CD4-positive, alpha-beta T cell treated with Interferon gamma for 1 hour (primary cell): ENCODE measurements around the gene RING1.
A peak's percentile ranks its signal among the peaks of the same experiment; 100 is the strongest.
"Not testable (repeated sequence)": the region's sequence is repeated elsewhere in the genome, so short reads cannot be mapped to it uniquely, and the experiment has no call there.

ENCODE experiments used
- DNase-seq: peaks from one replicate; pipeline ENCODE4 v3.0.0-alpha.2; 2020

RING1 gene

DNA sequence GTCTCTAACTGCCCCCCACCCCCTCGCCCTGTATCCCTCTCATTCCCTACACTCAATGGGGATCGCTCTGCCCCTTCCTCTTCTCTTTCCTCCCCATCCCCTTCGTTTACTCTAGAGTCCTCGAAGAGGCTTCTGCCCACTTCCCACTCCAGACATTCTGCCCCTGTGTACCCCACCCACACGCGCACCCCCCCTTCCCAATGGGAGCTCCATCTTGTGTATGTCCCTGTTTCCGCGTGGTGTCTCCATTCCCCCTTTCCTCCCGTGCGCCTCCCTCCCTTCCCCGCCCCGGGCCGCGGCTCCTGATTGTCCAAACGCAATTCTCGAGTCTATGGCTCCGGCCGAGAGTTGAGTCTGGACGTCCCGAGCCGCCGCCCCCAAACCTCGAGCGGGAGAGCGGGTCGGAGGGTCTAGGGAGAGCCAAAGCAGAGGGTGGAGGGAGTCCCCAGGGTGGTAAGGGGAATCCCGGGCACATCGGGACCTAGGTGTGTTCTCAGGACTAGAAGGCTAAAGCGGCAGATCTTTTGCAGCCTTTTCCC is 679 bp upstream of the RING1 start:
- DNase-seq: no peak

DNA sequence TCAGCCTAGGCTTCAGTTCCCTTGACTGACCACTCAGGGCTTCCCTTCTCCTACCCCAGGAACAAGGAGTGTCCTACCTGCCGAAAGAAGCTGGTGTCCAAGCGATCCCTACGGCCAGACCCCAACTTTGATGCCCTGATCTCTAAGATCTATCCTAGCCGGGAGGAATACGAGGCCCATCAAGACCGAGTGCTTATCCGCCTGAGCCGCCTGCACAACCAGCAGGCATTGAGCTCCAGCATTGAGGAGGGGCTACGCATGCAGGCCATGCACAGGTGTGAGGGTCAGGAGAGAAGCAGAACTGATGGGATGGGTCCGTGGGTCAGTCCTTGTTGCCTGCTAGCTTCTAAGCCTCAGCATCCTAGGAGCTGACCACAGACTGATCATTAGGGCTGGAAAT is 1.6 kb downstream of the RING1 start:
- DNase-seq: no peak

DNA sequence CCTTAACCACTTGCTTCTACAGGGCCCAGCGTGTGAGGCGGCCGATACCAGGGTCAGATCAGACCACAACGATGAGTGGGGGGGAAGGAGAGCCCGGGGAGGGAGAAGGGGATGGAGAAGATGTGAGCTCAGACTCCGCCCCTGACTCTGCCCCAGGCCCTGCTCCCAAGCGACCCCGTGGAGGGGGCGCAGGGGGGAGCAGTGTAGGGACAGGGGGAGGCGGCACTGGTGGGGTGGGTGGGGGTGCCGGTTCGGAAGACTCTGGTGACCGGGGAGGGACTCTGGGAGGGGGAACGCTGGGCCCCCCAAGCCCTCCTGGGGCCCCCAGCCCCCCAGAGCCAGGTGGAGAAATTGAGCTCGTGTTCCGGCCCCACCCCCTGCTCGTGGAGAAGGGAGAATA is 2.8 kb downstream of the RING1 start:
- no peak for DNase-seq

DNA sequence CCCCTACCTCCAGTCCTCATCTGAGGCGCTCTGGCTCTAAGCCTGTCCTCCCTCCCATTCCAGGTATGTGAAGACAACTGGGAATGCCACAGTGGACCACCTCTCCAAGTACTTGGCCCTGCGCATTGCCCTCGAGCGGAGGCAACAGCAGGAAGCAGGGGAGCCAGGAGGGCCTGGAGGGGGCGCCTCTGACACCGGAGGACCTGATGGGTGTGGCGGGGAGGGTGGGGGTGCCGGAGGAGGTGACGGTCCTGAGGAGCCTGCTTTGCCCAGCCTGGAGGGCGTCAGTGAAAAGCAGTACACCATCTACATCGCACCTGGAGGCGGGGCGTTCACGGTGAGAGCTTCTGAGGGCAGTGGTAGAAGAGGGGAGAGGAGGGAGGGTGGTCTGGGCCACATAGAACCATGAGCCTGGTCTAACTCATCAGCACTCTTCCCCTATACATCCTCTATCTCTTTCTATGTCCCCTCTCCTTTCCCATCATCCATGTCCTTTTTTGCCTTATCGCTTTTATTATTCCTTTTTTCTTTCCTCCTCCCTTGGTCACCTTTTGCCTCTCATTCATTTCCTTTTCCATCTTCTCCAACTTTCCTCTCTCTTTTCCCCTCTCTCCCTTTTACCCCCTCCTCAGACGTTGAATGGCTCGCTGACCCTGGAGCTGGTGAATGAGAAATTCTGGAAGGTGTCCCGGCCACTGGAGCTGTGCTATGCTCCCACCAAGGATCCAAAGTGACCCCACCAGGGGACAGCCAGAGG is 3.5 kb downstream of the RING1 start:
- no peak for DNase-seq

DNA sequence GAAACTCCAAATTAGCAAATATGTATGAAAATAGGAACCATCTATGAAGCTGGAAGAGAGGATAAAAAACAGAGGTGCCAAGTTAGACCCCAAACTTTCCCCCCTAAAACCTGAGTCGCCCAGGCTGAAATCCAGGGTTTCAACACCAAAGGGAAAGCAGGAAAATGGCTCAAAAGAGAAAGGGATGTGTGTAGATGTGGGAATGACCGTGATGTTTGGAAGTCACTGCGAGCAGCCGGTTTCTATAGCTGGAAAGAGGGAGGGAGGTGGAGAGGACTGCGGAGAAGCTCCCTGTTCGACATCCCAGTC is 4.5 kb downstream of the RING1 start:
- DNase-seq: no peak

DNA sequence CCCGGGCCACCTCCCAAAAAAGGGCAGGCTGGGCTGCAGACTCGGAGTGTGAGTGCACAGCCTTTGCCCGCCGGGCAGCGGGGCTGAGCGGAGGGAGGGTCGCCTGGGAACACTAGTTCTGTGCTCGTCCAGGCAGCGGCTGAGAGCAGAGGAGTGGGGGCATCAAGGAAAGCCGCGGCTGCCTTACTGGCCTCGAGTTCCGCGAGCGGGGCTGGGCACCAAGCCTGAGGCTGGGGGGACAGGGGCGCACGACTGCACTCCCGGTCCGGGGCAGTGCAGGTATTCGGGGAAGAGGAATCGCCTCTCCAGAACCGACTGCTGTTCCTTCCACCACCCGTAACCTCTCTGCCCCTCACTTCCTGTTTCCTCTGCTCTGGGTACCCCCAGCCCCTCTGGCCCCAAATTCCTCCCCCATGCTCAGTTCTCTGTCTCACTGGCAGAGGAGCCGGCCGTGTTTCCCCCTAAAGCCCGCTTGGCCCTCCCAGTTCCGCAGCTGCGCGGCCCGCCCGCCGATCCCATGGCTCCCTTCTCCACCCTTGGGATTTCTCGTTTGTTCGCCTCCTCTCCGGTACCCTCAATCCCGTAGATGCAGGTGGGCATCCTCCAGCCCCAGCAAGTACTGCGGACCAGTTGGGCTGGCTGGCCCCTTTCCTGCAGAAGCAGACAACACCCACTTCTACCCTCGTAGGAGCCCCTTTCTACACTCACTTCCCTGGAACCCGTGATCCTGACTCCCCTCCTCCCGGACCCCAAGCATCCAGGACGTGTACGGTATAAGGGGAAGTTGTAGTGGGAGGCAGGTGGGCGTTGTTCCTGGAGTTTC is 5.1 kb downstream of the RING1 start:
- no peak for DNase-seq

DNA sequence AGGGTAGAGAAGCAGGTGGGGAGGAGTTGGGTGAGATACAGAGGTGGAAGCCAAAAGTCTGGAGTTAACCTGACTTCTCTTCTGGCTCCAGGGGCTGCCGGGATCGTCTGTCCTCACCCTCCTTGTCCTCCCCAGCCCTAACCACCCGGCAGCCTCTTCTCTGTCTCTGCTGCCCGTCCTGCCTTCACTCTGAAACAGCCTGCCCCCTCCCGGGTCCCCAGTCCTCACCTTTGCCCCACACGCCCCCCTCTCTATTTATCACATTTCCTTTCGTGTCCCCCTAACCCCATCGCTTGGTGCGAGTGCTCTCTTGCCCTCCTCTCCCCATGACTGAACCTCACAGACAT is 5.7 kb downstream of the RING1 start:
- no peak for DNase-seq

DNA sequence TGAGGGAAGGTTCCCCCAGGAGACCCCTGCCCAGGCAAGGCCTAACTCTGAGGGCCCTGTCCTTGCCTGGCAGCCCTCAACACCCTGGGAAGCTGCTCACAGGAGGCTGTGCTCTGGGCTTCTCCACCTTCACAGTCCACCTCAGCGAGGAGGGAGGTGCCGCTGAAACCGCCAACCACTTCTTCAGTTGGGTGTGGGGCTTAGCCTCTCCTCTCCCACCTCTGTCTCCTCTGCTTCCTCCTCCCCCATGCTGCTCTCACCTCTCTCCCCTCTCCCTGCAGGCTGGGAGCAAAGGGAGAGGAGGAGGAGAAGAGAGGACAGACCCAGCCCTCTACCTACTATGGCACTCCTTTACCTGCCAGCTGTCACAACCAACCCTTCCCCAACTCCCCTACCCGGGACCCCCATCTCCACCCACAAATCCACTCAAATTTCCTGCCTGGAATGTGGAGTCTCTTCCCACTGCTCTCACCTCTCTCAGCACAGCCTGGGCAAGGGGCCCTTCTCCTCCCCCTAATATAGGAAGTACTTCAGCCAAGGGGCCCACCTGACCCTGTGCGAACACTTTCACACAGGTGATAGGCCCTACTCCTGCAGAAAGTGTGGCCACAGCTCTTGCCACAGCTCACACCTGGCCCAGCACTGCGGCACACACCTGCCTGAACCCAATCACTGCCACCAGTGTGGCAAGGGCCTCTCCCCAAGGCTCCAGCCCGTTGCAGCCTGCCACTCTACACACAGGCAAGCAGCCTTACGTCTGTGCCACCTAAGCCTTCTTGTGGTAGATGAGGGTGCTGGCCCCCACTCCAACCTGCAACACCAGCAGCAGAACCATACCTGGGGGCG is 7.2 kb downstream of the RING1 start:
- DNase-seq: no peak

DNA sequence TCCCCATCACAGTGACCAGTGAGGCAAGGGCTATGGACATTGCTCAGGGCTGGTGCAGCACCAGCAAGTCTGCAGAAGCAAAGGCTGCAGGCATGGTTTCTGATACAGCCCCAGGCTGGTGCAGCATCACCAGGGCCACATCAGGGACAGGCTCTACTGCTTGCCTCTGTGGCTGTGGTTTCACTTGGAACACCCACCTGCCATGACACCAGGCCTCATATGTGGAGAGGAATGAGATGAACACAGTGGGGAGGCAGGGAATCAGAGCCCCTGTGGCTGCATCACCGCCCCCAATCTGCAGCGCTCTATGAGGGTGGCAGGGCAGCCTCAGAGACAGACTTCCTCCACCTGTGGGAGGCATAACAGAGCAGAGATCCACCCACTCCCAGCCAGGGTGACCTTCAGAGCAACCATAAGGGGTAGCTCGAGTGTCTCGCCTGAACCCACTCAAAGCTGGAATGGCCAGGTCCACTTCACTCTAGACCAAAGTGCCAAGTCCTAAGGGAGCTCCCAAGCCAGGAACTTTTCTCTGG is 7.9 kb downstream of the RING1 start:
- DNase-seq: no peak

DNA sequence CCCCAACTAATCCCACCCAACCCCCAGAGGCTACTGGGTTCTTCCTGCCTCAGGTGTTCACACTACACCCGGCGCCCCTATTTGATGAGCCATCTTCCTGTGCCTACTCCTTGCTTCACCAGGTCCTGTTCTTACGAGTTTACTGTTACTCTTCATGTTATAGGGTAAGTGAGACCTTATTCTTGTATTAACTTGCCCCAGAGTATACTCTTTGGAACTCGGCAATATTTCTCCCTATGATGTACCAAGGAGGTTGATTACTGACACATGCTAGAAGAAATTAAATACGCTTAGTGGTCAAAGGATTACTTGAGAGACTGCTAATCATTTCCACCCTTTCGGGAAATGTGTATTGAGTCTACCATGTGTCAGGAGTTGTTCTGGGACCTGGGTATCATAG is 8.9 kb downstream of the RING1 start:
- no peak for DNase-seq

DNA sequence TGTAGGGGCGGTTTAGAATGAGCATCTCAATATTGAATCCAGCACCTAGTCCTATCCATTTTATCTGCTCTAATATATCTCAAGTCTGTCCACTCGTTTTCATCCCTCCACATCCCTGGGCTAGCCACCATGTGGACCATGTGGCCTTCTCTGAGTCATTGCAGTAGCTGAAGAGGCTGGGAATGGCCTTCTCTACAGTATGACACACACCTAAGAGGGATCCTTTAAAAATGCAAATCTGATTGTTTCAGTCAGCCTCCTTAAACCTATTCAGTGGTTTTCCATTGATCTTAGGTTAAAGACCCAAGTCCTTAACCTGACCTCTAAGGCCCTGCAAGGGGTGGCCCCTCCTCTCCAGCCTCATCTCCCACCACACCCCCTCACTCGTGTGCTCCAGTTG is 9.4 kb downstream of the RING1 start:
- no peak for DNase-seq

DNA sequence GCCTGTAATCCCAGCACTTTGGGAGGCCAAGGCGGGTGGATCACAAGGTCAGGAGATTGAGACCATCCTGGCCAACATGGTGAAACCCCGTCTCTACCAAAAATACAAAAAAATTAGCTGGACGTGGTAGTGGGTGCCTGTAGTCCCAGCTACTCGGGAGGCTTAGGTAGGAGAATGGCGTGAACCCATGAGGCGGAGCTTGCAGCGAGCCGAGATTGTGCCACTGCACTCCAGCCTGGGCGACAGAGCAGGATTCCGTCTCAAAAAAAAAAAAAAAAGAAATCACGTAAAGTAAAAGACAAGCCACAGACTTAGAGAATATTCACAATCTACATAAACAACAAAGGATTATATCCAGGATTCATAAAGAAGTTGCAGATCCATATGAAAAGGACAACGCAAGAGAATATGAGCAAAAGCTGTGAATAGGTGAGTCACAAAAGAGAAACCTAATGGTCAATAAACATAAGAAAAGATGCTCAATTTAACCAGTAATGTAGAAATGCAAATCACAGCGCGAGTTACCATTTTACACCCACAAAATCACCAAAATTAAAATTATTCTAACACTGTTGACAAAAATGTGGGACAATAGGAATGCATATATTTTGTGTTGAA is 18.3 kb downstream of the RING1 start:
- DNase-seq: not testable (repeated sequence)

DNA sequence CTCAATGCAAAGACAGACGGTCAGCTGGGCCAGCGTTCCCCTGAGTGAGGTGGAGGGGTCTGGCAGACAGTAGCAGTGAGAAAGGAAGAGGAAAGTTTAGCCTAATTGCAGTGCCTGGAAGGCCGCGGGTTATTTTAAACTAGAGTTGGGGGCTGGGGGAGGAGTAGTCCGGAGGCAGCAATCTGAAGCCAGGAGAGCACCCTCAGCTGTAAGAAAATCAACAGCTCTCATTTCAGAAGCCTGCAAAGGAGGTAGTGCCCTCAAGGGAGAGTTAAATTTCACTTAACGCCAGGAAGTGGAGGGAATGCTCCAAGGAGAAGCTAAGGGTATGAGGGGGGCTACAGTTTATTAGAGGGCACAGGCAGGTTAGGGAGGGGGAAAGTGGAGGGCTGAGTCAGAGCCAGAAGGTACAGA is 26.9 kb downstream of the RING1 start:
- no peak for DNase-seq

DNA sequence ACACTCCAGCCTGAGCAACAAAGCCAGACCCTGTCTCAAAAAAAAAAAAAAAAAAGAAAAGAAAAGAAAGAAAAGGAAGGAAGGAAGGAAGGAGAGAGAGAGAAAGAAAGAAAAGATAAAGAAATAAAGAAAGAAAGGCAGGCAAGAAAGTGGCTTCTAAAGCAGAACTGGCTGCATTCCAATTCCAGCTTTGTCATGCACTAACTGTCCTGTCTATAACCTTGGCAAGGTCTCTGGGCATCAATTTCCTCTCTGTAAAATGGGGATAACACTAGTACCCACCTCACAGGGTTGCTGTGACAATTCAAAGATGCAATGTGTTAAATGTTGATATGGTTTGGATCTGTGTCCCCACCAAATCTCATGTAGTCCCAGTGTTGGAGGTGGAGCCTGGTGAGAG is 28.0 kb downstream of the RING1 start:
- DNase-seq: no peak

DNA sequence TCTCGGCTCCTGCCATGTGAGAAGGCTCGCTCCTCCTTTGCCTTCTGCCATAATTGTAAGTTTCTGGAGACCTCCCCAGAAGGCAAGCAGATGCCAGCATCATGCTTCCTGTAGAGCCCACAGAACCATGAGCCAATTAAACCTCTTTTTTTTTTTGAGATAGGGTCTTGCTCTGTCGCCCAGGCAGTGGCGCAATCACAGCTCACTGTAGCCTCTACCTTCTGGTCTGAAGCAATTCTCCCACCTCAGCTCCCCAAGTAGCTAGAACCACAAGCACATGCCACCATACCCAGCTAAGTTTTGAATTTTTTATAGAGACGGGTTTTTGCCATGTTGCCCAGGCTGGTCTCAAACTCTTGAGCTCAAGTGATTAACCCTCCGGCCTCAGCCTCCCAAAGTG is 28.6 kb downstream of the RING1 start:
- DNase-seq: no peak

DNA sequence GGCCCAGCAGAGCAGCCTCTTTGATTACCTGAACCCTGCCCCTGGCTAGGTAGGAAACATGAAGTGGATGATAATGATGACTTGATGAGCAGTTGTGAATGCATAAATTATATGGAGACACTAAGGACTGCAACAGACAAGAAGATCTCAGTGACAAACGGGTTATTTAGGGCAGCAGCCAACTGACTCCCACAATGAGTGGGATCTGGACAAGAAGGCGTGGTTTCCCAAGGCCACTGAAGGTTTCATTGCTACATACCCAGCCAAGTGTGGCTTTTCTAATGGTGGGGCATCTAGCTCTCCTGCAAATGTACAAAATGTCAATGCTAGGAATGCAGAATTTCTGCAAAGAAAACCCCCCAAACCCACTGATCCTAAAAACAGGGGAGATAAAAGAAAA is 29.4 kb downstream of the RING1 start:
- DNase-seq: no peak

DNA sequence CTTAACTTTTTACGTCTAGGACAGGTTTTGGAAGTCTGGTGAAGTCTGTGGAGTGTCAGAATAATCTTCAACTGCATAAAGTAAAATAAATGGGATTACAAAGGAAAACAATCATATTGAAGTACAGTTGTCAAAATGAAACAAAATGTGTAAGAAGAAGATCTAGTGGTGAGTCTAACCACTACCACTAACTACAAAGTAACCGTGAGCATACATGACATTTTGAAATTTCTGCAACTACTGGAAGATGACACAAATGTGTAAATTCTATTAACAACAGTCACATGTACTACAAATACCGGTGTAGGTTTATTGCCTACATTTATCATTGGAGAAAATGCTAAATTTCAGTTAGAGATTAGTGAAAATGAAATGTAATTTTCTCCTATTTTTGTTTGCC is 33.7 kb downstream of the RING1 start:
- DNase-seq: no peak

DNA sequence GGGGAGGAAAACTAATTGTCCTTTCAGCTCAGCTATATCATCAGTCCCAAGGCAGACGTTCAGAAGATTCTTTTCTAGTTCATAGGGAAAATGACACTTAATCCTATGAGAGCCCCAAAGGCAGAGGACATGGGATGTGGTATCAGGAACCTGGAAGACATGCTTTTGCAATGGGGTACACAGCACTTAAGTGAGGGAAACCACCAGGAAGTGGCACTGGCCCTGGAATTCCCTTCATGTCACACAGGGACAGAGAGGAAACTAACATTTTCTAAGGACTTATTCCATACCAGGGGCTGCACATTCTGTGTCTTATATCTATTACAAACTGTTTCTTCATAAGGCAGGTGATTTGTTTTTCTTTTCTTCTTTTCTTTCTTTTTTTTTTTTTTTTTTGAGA is 35.2 kb downstream of the RING1 start:
- DNase-seq: no peak

DNA sequence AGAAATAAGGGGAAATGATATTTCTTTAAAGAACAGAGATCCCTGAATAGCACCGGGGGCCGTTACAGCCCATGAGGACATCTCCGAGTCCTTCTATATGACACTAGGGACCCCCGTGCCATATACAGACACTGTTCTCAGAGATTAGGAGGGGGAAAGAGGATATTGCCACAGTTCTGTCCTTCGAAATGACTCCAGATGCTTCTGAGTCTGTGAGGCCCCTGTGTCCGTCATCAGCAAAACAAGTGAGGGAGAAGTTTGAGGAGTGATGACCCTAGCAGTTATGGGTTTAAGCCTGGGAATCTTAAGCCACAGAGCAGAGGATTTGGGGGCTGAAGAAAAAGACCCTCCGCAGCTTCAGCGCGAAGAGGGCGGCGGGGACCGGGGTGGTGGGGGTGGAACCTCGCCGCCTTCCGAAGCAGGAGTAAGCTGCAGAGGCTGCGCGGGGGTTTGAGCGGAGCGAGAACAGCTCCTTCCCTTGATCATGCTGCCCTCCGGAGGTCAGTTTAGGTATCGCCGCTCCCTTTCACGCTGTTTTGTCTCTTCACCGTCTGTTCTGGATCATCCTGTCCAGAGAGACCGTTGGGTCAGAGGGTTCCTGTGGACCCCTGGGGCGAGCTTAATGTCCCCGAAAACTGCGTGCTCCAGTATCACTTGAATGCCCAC is 39.8 kb downstream of the RING1 start:
- peak; percentile 88 for DNase-seq

DNA sequence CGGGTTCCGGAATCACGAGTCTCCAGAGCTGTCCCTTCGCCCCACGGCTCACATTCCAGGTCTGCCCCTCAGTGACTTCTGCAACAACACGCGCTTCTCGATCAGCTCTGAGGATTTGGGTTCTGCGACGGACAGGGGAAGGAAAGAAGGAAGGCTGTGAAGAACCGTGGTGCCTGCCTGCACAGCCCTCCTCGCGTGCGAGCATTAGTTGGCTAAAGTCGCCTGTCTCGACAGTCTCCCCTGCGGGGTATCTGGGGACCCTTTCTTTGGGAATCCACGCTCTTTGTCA is 40.3 kb downstream of the RING1 start:
- DNase-seq: no peak

DNA sequence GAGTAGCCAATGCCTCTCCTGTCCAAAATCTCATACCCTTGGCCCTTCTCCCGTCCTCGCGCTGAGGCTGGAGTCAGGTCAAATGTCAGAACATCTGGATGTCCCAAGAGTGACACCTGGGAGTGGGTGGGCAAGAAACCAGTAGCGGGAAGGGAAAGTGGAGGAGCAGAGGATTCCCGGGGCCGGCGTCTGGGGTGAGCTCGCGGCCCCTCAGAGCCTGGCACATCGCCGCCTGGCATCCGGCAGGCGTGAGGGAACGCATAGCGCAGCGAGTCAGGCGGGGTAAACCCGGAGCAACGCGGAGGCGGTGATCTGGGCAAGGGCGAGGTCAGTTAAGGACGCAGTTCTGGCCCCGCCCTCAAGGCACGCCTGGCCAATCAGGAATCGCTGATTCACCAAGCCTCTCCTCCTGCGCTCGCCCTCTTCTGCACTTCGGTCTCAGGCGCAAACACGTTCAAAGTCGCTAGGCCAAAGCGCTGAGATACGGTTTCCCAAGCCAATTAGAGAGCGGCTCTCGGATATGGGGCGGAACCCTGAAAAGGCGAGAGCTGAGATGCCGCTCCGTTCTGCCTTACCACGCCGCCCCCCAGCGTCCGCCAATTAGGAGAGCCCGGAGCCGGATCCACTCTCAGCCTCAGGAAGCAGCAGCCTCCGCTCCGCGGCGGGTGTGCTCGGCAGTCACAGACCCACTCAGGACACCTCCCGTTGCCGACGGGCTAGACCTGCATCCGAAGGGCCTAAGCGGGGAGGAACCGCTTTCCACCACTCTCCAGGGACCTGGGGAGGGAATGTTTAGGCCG is 40.8 kb downstream of the RING1 start:
- peak; percentile 99 for DNase-seq
